ENCODE data around the gene RUFY3.

- no peak for TF ChIP-seq CTCF (IDR thresholded peaks at IDR 0.05; ENCODE audit: low read depth, low read length, poor library complexity, severe bottlenecking)
- no peak for TF ChIP-seq EZH2phosphoT487 (IDR thresholded peaks at IDR 0.05; ENCODE audit: borderline replicate concordance, low read length)
These were observed 86.4 kb downstream of the RUFY3 start for GRCh38 chr4:70808151-70808550.

Measured in DOHH2 (cell line).